Neural cell (in vitro differentiated cells): Measurements from ENCODE around the gene DLK2. TPM values are rescaled to one million over a fixed set of nuclear protein-coding genes. Genes with fewer than 3 reads are reported as not detected.

ENCODE experiments used
- H2AFZ ChIP-seq: fragments of 200-600, 300-800 bp; sonication (generic), shearing (Covaris generic); 2 replicates; pipeline ENCODE4 v1.6.0; 2014; ENCODE audit warnings: low read depth, mild to moderate bottlenecking, antibody characterized with exemption, low read length, moderate library complexity
- H3F3A ChIP-seq: fragments of 200-600 bp; shearing (Covaris generic); 2 replicates; pipeline ENCODE4 v1.6.1; 2016; ENCODE audit warnings: mild to moderate bottlenecking, moderate library complexity, mixed read lengths, antibody characterized with exemption, low read length; ENCODE audit not compliant: insufficient read depth, poor library complexity, severe bottlenecking
- H3K27ac ChIP-seq: fragments of 200-600, 300-800 bp; sonication (generic), shearing (Covaris generic); 2 replicates; pipeline ENCODE4 v1.5.1; 2014; ENCODE audit warnings: mild to moderate bottlenecking, low read length, moderate library complexity
- H3K27me3 ChIP-seq: fragments of 300-800, 200-600 bp; sonication (generic), shearing (Covaris generic); 2 replicates; pipeline ENCODE4 v1.6.0; 2014; ENCODE audit warnings: mild to moderate bottlenecking, low read depth, low read length, moderate library complexity; ENCODE audit not compliant: insufficient read depth
- H3K36me3 ChIP-seq: fragments of 300-800, 200-600 bp; sonication (generic), shearing (Covaris generic); 2 replicates; pipeline ENCODE4 v1.5.1; 2014; ENCODE audit warnings: mild to moderate bottlenecking, antibody characterized with exemption, low read length, moderate library complexity; ENCODE audit not compliant: insufficient read depth
- H3K4me2 ChIP-seq: fragments of 300-800, 200-600 bp; sonication (generic), shearing (Covaris generic); 2 replicates; pipeline ENCODE4 v1.6.0; 2014; ENCODE audit warnings: mild to moderate bottlenecking, low read length
- H3K4me3 ChIP-seq: fragments of 300-800, 200-600 bp; sonication (generic), shearing (Covaris generic); 2 replicates; pipeline ENCODE4 v1.5.1; 2014; ENCODE audit warnings: mild to moderate bottlenecking, low read length, moderate library complexity
- H3K79me2 ChIP-seq: fragments of 200-600 bp; shearing (Covaris generic); replicated peaks from 2 replicates; pipeline ENCODE4 v1.6.0; 2014; ENCODE audit warnings: mild to moderate bottlenecking, low read length, moderate library complexity; ENCODE audit not compliant: insufficient read depth
- H3K9ac ChIP-seq: fragments of 300-800, 200-600 bp; sonication (generic), shearing (Covaris generic); 2 replicates; pipeline ENCODE4 v1.6.1; 2016; ENCODE audit warnings: mild to moderate bottlenecking, low read length, mixed read lengths
- H3K9me2 ChIP-seq: fragments of 200-600 bp; shearing (Covaris generic); 2 replicates; pipeline ENCODE4 v1.6.1; 2016; ENCODE audit warnings: mild to moderate bottlenecking, low read length, mixed read lengths; ENCODE audit not compliant: insufficient read depth
- H3K9me3 ChIP-seq: fragments of 200-600, 300-800 bp; sonication (generic), shearing (Covaris generic); 2 replicates; pipeline ENCODE4 v1.6.1; 2016; ENCODE audit warnings: mild to moderate bottlenecking, mixed run types, low read length, moderate library complexity, mixed read lengths
- H4K20me1 ChIP-seq: fragments of 200-600 bp; shearing (Covaris generic); 2 replicates; pipeline ENCODE4 v1.6.1; 2016; ENCODE audit warnings: mild to moderate bottlenecking, mixed run types; ENCODE audit not compliant: insufficient read depth
- CTCF ChIP-seq: fragments of 450-650 bp; IDR thresholded peaks from 2 replicates; pipeline ENCODE4 v1.5.1; 2014; ENCODE audit warnings: antibody characterized with exemption, mild to moderate bottlenecking, moderate library complexity; ENCODE audit not compliant: poor library complexity, severe bottlenecking
- EP300 ChIP-seq: fragments of 450-650 bp; conservative IDR thresholded peaks from 2 replicates; pipeline ENCODE4 v1.6.1; 2014; ENCODE audit warnings: antibody characterized with exemption, mild to moderate bottlenecking, moderate library complexity; ENCODE audit not compliant: poor library complexity, severe bottlenecking
- EZH2 ChIP-seq: fragments of 200-600, 300-800 bp; shearing (Covaris generic), sonication (generic); IDR thresholded peaks from 2 replicates; pipeline ENCODE4 v1.6.1; 2014; ENCODE audit warnings: antibody characterized with exemption, low read length, borderline replicate concordance, mild to moderate bottlenecking; ENCODE audit not compliant: insufficient read depth, poor library complexity, severe bottlenecking
- MXI1 ChIP-seq: fragments of 450-650 bp; conservative IDR thresholded peaks from 2 replicates; pipeline ENCODE4 v1.6.1; 2014; ENCODE audit warnings: antibody characterized with exemption, mild to moderate bottlenecking; ENCODE audit not compliant: poor library complexity, severe bottlenecking
- POLR2AphosphoS5 ChIP-seq: IDR thresholded peaks from 2 replicates; pipeline ENCODE4 v1.6.1; 2012
- RAD21 ChIP-seq: fragments of 450-650 bp; conservative IDR thresholded peaks from 2 replicates; pipeline ENCODE4 v1.6.1; 2014; ENCODE audit warnings: antibody characterized with exemption, mild to moderate bottlenecking, moderate library complexity
- REST ChIP-seq: IDR thresholded peaks from 2 replicates; pipeline ENCODE4 v1.6.1; 2012; ENCODE audit warnings: borderline replicate concordance
- SMC3 ChIP-seq: fragments of 450-650 bp; conservative IDR thresholded peaks from 2 replicates; pipeline ENCODE4 v1.6.1; 2014; ENCODE audit warnings: antibody characterized with exemption, mild to moderate bottlenecking, moderate library complexity; ENCODE audit not compliant: poor library complexity
- TAF1 ChIP-seq: IDR thresholded peaks from 2 replicates; pipeline ENCODE4 v1.6.1; 2012; ENCODE audit warnings: low read depth
- polyA plus RNA-seq: library from polyadenylated mRNA; depleted of rRNA; stranded (reverse); fragments of >200 nt; gene quantifications from 2 replicates; pipeline ENCODE4 v1.2.3, GENCODE V29; 2014

DLK2 gene
- polyA plus RNA-seq, 1 donor from 2014 or later = 19.8 TPM

GRCh38 chr6:43437700-43438099 lies 17.6 kb downstream of the DLK2 start:
- TF ChIP-seq REST = no peak
- TF ChIP-seq SMC3 = no peak
- TF ChIP-seq TAF1 = no peak
- no peak for TF ChIP-seq MXI1
- TF ChIP-seq EZH2 = no peak
- Histone ChIP-seq H3K27ac (no peak overlapping the region), H3K9me2 (no peaks in the 10 kb centered on the region), H3K4me2 (no peak overlapping the region), H3K9me3 (no peaks in the 10 kb centered on the region), H2AFZ (no peak overlapping the region), H3K9ac (no peak overlapping the region), H3K27me3 (no peaks in the 10 kb centered on the region), H4K20me1 (no peaks in the 10 kb centered on the region), H3F3A (no peaks in the 10 kb centered on the region), H3K4me3 (no peak overlapping the region), H3K79me2 (no peaks in the 10 kb centered on the region), H3K36me3 (no peaks in the 10 kb centered on the region)

- no peaks in the 10 kb centered on the region for H3K9me2 ChIP-seq
- H3K27ac ChIP-seq = no peak overlapping the region
- H3F3A ChIP-seq = no peaks in the 10 kb centered on the region
- no peaks in the 10 kb centered on the region for H3K36me3 ChIP-seq
- H3K79me2 ChIP-seq = no peaks in the 10 kb centered on the region
- H3K9ac ChIP-seq = no peak overlapping the region
- TF ChIP-seq MXI1 (no peak), EZH2 (no peak), RAD21 (no peak), TAF1 (no peak), SMC3 (no peak), CTCF (no peak), REST (no peak), POLR2AphosphoS5 (no peak), EP300 (no peak)
- H3K4me2 ChIP-seq = no peak overlapping the region
- H3K4me3 ChIP-seq = no peak overlapping the region
- no peaks in the 10 kb centered on the region for H3K9me3 ChIP-seq
- no peaks in the 10 kb centered on the region for H4K20me1 ChIP-seq
- H2AFZ ChIP-seq = no peak overlapping the region
- H3K27me3 ChIP-seq = no peaks in the 10 kb centered on the region
Observed at GRCh38 chr6:43436577-43437282, 18.6 kb downstream of the DLK2 start.
